ENCODE measurements around the gene GLIS2. TPM values are rescaled to one million over a fixed set of nuclear protein-coding genes. Genes with fewer than 3 reads are reported as not detected.

The GLIS2 gene
- total RNA-seq, 1 donor, result 3.3 TPM

DNA sequence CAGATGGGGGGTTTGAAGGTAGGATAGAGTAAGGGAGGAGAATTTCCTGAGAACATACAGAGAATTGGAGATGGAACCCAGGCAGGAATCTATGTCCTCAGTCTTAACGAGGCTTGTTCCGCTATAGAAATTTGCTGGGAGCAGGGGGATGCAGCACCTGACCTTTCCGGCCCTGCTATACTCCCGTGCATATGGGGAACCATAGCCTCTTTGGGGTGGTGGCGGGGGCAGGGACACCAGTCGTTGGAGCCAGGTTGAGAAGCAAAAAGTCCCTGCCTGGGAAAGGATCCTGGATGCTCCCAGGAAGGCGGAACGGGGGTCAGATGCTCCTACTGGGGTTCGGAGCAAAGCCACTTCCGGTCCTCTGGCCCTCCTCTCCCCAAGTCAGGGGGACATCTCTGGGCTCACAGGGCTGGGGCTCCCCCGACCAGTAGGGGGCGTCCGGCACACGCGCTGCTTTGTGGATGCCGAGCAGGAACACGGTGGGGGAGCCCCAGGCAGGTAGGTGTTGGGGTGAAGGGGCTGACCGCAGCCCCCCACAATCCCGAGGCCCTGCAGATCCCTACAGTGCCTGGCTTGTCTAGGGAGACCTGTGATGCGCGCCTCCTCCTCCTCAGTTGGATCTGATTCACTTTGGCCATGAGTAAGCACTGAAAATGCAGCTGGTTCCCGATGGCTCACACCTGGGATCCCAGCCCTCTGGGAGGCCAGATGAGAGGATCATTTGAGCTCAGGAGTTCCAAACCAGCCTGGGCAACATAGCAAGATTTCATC is 27.5 kb upstream of the GLIS2 start:
- no peak overlapping the region for H3K4me3 ChIP-seq (ENCODE audit: low read depth, low read length)
- TF ChIP-seq CTCF (IDR thresholded peaks at IDR 0.05; ENCODE audit: insufficient read depth, low read length), result peak; percentile 97
- DNase-seq (ENCODE audit: low read depth), result peak; percentile 54

GRCh38 chr16:4290236-4290830 is 25.5 kb upstream of the GLIS2 start:
- DNase-seq (ENCODE audit: low read depth), result peak; percentile 51
- peak; percentile 34 for TF ChIP-seq CTCF (IDR thresholded peaks at IDR 0.05; ENCODE audit: insufficient read depth, low read length)
- H3K4me3 ChIP-seq (ENCODE audit: low read depth, low read length), result no peak overlapping the region

DNA sequence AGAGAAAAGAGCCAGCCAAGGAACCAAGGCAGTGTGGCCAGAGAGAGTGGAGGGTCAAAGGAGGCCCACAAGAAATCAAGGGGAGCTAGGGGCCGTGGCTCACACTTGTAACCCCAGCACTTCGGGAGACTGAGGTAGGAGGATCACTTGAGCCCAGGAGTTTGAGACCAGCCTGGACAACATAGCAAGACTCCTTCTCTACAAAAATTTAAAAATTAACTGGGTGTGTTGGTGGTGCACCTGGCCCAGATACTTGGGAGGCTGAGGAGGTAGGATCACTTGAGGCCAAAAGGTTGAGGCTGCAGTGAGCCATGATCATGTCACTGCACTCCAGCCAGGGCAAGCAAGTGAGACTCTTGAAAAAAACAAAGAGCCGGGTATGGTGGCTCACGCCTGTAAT is 24.2 kb upstream of the GLIS2 start:
- H3K4me3 ChIP-seq (ENCODE audit: low read depth, low read length), result no peak overlapping the region
- no peak for DNase-seq (ENCODE audit: low read depth)
- no peak for TF ChIP-seq CTCF (IDR thresholded peaks at IDR 0.05; ENCODE audit: insufficient read depth, low read length)

- DNase-seq (ENCODE audit: low read depth), result no peak
- H3K4me3 ChIP-seq (ENCODE audit: low read depth, low read length), result no peak overlapping the region
Measured at GRCh38 chr16:4293181-4293716, 22.6 kb upstream of the GLIS2 start.

GRCh38 chr16:4293822-4294457 is 21.9 kb upstream of the GLIS2 start:
- DNase-seq (ENCODE audit: low read depth), result peak; percentile 80
- no peak overlapping the region for H3K4me3 ChIP-seq (ENCODE audit: low read depth, low read length)
- no peak for TF ChIP-seq CTCF (IDR thresholded peaks at IDR 0.05; ENCODE audit: insufficient read depth, low read length)

More at GRCh38 chr16:4293181-4293716, 22.6 kb upstream of the GLIS2 start:
- TF ChIP-seq CTCF (IDR thresholded peaks at IDR 0.05; ENCODE audit: insufficient read depth, low read length), result no peak

- no peak for DNase-seq (ENCODE audit: low read depth)
- no peak for TF ChIP-seq CTCF (IDR thresholded peaks at IDR 0.05; ENCODE audit: insufficient read depth, low read length)
Measured at GRCh38 chr16:4295581-4295980, 20.3 kb upstream of the GLIS2 start.

More at GRCh38 chr16:4295581-4295980, 20.3 kb upstream of the GLIS2 start:
- H3K4me3 ChIP-seq (ENCODE audit: low read depth, low read length), result no peak overlapping the region

Data from fibroblast of the aortic adventitia (primary cell).